GM23338 (cell line): ENCODE data around the gene PDIA4. TPM values are rescaled to one million over a fixed set of nuclear protein-coding genes. Genes with fewer than 3 reads are reported as not detected.

Source experiments
- ATAC-seq: fragments of 200-7000 bp; cut with Tn5 transposase; 3 replicates; pipeline ENCODE4 v1.9.1; 2020
- DNase-seq: peaks from one replicate; pipeline ENCODE4 v3.0.0-alpha.2; 2015; ENCODE audit warnings: low spot score
- H2AFZ ChIP-seq: fragments of 200-600 bp; sonication (generic); 2 replicates; pipeline ENCODE4 v1.8.0; 2016; ENCODE audit warnings: antibody characterized with exemption, mild to moderate bottlenecking, moderate library complexity
- H3F3A ChIP-seq: fragments of 200-600 bp; sonication (generic); replicated peaks from 2 replicates; pipeline ENCODE4 v1.8.0; 2017; ENCODE audit warnings: antibody characterized with exemption, mixed run types, low read depth
- H3K27ac ChIP-seq: fragments of 200-600 bp; sonication (generic); 2 replicates; pipeline ENCODE4 v1.6.1; 2016; ENCODE audit warnings: low read depth
- H3K27me3 ChIP-seq: fragments of 200-600 bp; sonication (generic); 2 replicates; pipeline ENCODE4 v1.8.0; 2016; ENCODE audit warnings: mild to moderate bottlenecking, mixed run types, moderate library complexity; ENCODE audit not compliant: insufficient read depth
- H3K36me3 ChIP-seq: fragments of 200-600 bp; sonication (generic); 2 replicates; pipeline ENCODE4 v1.8.0; 2016; ENCODE audit warnings: mild to moderate bottlenecking; ENCODE audit not compliant: insufficient read depth
- H3K4me1 ChIP-seq: fragments of 200-600 bp; sonication (generic); 2 replicates; pipeline ENCODE4 v1.8.0; 2016; ENCODE audit warnings: mild to moderate bottlenecking, moderate library complexity; ENCODE audit not compliant: insufficient read depth
- H3K4me2 ChIP-seq: fragments of 200-600 bp; sonication (generic); 2 replicates; pipeline ENCODE4 v1.7.1; 2017; ENCODE audit warnings: mixed run types
- H3K4me3 ChIP-seq: fragments of 200-600 bp; sonication (generic); 2 replicates; pipeline ENCODE4 v1.6.1; 2016; ENCODE audit warnings: mixed run types
- H3K79me2 ChIP-seq: fragments of 200-600 bp; sonication (generic); replicated peaks from 2 replicates; pipeline ENCODE4 v1.8.0; 2017; ENCODE audit warnings: mild to moderate bottlenecking; ENCODE audit not compliant: insufficient read depth
- H3K9me2 ChIP-seq: fragments of 200-600 bp; sonication (generic); 2 replicates; pipeline ENCODE4 v1.8.0; 2017; ENCODE audit not compliant: insufficient read depth
- H4K20me1 ChIP-seq: fragments of 200-600 bp; sonication (generic); replicated peaks from 2 replicates; pipeline ENCODE4 v1.8.0; 2017; ENCODE audit warnings: mild to moderate bottlenecking; ENCODE audit not compliant: insufficient read depth
- H3K27ac Mint-ChIP-seq: 2 replicates; pipeline ENCODE4 v1.8.0; 2020; ENCODE audit warnings: inconsistent platforms, mild to moderate bottlenecking, moderate library complexity, mixed read lengths
- H3K27me3 Mint-ChIP-seq: 3 replicates; pipeline ENCODE4 v1.8.0; 2022; ENCODE audit warnings: low read depth, mild to moderate bottlenecking, moderate library complexity, mixed read lengths, inconsistent platforms; ENCODE audit not compliant: insufficient read depth, poor library complexity
- H3K36me3 Mint-ChIP-seq: 3 replicates; pipeline ENCODE4 v1.8.0; 2021; ENCODE audit warnings: low read depth, mild to moderate bottlenecking, inconsistent platforms, moderate library complexity, mixed read lengths
- H3K4me1 Mint-ChIP-seq: 3 replicates; pipeline ENCODE4 v1.8.0; 2020; ENCODE audit warnings: mild to moderate bottlenecking, inconsistent platforms, mixed read lengths
- H3K4me3 Mint-ChIP-seq: 3 replicates; pipeline ENCODE4 v1.8.0; 2021; ENCODE audit warnings: moderate library complexity, mild to moderate bottlenecking, inconsistent platforms, mixed read lengths
- H3K9me3 Mint-ChIP-seq: 3 replicates; pipeline ENCODE4 v1.8.0; 2020; ENCODE audit warnings: moderate library complexity, mild to moderate bottlenecking, inconsistent platforms, mixed read lengths
- CREB1 ChIP-seq: fragments of 250-450 bp; sonication (Bioruptor Pico); IDR thresholded peaks from 2 replicates; pipeline ENCODE4 v1.5.0; 2020; ENCODE audit warnings: low read depth, mild to moderate bottlenecking, moderate library complexity
- ETS1 ChIP-seq: IDR thresholded peaks from 2 replicates; pipeline ENCODE4 v1.6.1; 2016; ENCODE audit warnings: antibody characterized with exemption
- POLR2AphosphoS5 ChIP-seq: IDR thresholded peaks from 2 replicates; pipeline ENCODE4 v1.6.1; 2016; ENCODE audit warnings: antibody characterized with exemption, low read depth
- STAT1 ChIP-seq: IDR thresholded peaks from one replicate; pipeline ENCODE4 v1.6.1; 2016; ENCODE audit warnings: antibody characterized with exemption; ENCODE audit not compliant: unreplicated experiment
- ZNF114 ChIP-seq: fragments of 250-450 bp; sonication (Bioruptor Pico); IDR thresholded peaks from 2 replicates; pipeline ENCODE4 v1.5.0; 2020; ENCODE audit warnings: mild to moderate bottlenecking, moderate library complexity
- ZNF331 ChIP-seq: fragments of 250-450 bp; sonication (Bioruptor Pico); IDR thresholded peaks from 2 replicates; pipeline ENCODE4 v1.5.0; 2020; ENCODE audit warnings: low read depth, mild to moderate bottlenecking, moderate library complexity
- ZNF462 ChIP-seq: fragments of 250-450 bp; sonication (Bioruptor Pico); IDR thresholded peaks from 2 replicates; pipeline ENCODE4 v1.5.0; 2020; ENCODE audit warnings: mild to moderate bottlenecking, moderate library complexity
- long read RNA-seq: library from polyadenylated mRNA; unstranded; transcript quantifications from one replicate; pipeline ENCODE4 v2.0.0, GENCODE V29; 2020; ENCODE audit not compliant: unreplicated experiment
- polyA plus RNA-seq: library from polyadenylated mRNA; unstranded; fragments of >200 nt; fragmentation: Nextera tagmentation; extraction: Ambion mirVana; gene quantifications from 2 replicates; pipeline ENCODE4 v1.2.1, GENCODE V29; 2016
- total RNA-seq: library from RNA; depleted of rRNA; stranded (reverse); fragments of >200 nt; shearing (Covaris generic); gene quantifications from 2 replicates; pipeline ENCODE4 v1.2.3, GENCODE V29; 2014; rRNA removed

Gene PDIA4
- total RNA-seq (326 and 332 TPM in 2 replicates), polyA plus RNA-seq (194 and 196 TPM in 2 replicates)
- long read RNA-seq, transcript PDIA4-201 (10 exons, 2,903 nt): major isoform, 118 of 140 reads
- long read RNA-seq, partial matches to known transcripts: 12 of 140 reads
- long read RNA-seq, other reads (novel, unspliced or antisense): 10 of 140 reads

GRCh38 chr7:149028346-149029109 is at the start of gene PDIA4:
Gene PDIA4 (minus strand): TSS chr7:149028505. CDS start chr7:149028408, 97 bp downstream.
- peak within 1 kb of the TSS; percentile 99 for H3K4me3 Mint-ChIP-seq
- H2AFZ ChIP-seq: peak within 1 kb of the TSS; percentile 38; the same call in 1 of the 2 replicates
- peak within 1 kb of the TSS; percentile 92 for H3K27ac ChIP-seq
- peak; percentile 86 for TF ChIP-seq POLR2AphosphoS5
- TF ChIP-seq ETS1: peak; percentile 23; the same call in 1 of the 2 replicates
- TF ChIP-seq CREB1 (CRISPR knock-in tag): peak; percentile 48
- no peak for TF ChIP-seq ZNF114 (CRISPR knock-in tag)
- TF ChIP-seq ZNF331 (CRISPR knock-in tag): no peak
- H3K36me3 ChIP-seq: 0 out of 2 replicates have a peak, but pooled peaks cover 5% of the 10 kb centered on the region
- DNase-seq (peak; percentile 99), ATAC-seq (peak; percentile 93)
- H3K27me3 Mint-ChIP-seq: peaks cover 7% of the 10 kb centered on the region
- H3K4me1 Mint-ChIP-seq: peaks cover 41% of the 10 kb centered on the region
- H3K4me3 ChIP-seq: peak within 1 kb of the TSS; percentile 92
- peaks cover 24% of the 10 kb centered on the region for H4K20me1 ChIP-seq
- peak within 1 kb of the TSS; percentile 97 for H3K27ac Mint-ChIP-seq
- peaks cover 11% of the 10 kb centered on the region; the same call in 1 of the 2 replicates for H3F3A ChIP-seq
- H3K4me2 ChIP-seq: peak within 1 kb of the TSS; percentile 88
- H3K27me3 ChIP-seq: no peaks in the 10 kb centered on the region
- peaks cover 45% of the 10 kb centered on the region for H3K79me2 ChIP-seq
- no peaks in the 10 kb centered on the region for H3K9me2 ChIP-seq
- H3K9me3 Mint-ChIP-seq: no peaks in the 10 kb centered on the region; the same call in 2 of the 3 replicates
- peaks cover 25% of the 10 kb centered on the region for H3K4me1 ChIP-seq
- H3K36me3 Mint-ChIP-seq: peaks cover 14% of the 10 kb centered on the region

GRCh38 chr7:149077594-149077993 is 49.3 kb upstream of the PDIA4 start:
- Histone ChIP-seq H3K4me1 (peaks cover 7% of the 10 kb centered on the region; the same call in 1 of the 2 replicates), H3F3A (peaks cover 22% of the 10 kb centered on the region), H3K36me3 (peaks cover 19% of the 10 kb centered on the region), H2AFZ (no peak overlapping the region), H3K79me2 (peaks cover 28% of the 10 kb centered on the region), H3K4me3 (no peak overlapping the region), H3K9me2 (no peaks in the 10 kb centered on the region; the same call in 1 of the 2 replicates), H3K27ac (no peak overlapping the region), H4K20me1 (peaks cover 6% of the 10 kb centered on the region), H3K27me3 (no peaks in the 10 kb centered on the region), H3K4me2 (no peak overlapping the region)
- Mint-ChIP-seq H3K27me3 (peaks cover 7% of the 10 kb centered on the region), H3K4me3 (no peak overlapping the region), H3K4me1 (peaks cover 4% of the 10 kb centered on the region), H3K36me3 (peaks cover 56% of the 10 kb centered on the region), H3K9me3 (peaks cover 3% of the 10 kb centered on the region; the same call in 2 of the 3 replicates), H3K27ac (no peak overlapping the region)
- ATAC-seq: no peak
- TF ChIP-seq ZNF462 (CRISPR knock-in tag) (no peak), STAT1 (no peak), CREB1 (CRISPR knock-in tag) (no peak), POLR2AphosphoS5 (no peak)
- no peak for DNase-seq
